COLO829 (cell line): ENCODE measurements around the gene IL20RA.
"Not testable (repeated sequence)": the region's sequence is repeated elsewhere in the genome, so short reads cannot be mapped to it uniquely, and the experiment has no call there.

Source experiments
- DNase-seq: peaks from one replicate; pipeline ENCODE4 v3.0.0; 2012; ENCODE audit warnings: low spot score

The IL20RA gene

GRCh38 chr6:136971609-136972008, 73.2 kb downstream of the IL20RA start:
- no peak for DNase-seq

GRCh38 chr6:136969930-136970329, 74.8 kb downstream of the IL20RA start:
- DNase-seq: no peak

- no peak for DNase-seq
These were observed 75.3 kb downstream of the IL20RA start for GRCh38 chr6:136969433-136969832.

- DNase-seq: no peak
These were observed 75.9 kb downstream of the IL20RA start for GRCh38 chr6:136968837-136969236.

- peak; percentile 83 for DNase-seq
These were observed 76.7 kb downstream of the IL20RA start for GRCh38 chr6:136967876-136968752.

- DNase-seq: no peak
These were observed 80.4 kb downstream of the IL20RA start for GRCh38 chr6:136964398-136964797.

- DNase-seq: no peak
These were observed 81.5 kb downstream of the IL20RA start for GRCh38 chr6:136963259-136963658.

- DNase-seq: no peak
These were observed 82.1 kb downstream of the IL20RA start for GRCh38 chr6:136962661-136963060.

- DNase-seq: no peak
These were observed 82.9 kb downstream of the IL20RA start for GRCh38 chr6:136961848-136962247.

- no peak for DNase-seq
These were observed 84.0 kb downstream of the IL20RA start for GRCh38 chr6:136960781-136961180.

GRCh38 chr6:136959935-136960334, 84.8 kb downstream of the IL20RA start:
- DNase-seq: not testable (repeated sequence)

GRCh38 chr6:136959471-136959891, 85.3 kb downstream of the IL20RA start:
- DNase-seq: no peak

- no peak for DNase-seq
These were observed 86.6 kb downstream of the IL20RA start for GRCh38 chr6:136958168-136958567.

GRCh38 chr6:136956590-136957544, 87.9 kb downstream of the IL20RA start:
- no peak for DNase-seq

GRCh38 chr6:136955123-136955522, 89.6 kb downstream of the IL20RA start:
- DNase-seq: no peak

GRCh38 chr6:136952714-136953260, 92.0 kb downstream of the IL20RA start:
- DNase-seq: no peak

- no peak for DNase-seq
These were observed 94.2 kb downstream of the IL20RA start for GRCh38 chr6:136950436-136951126.
